Measurements from ENCODE around the gene TMEM164. TPM values are rescaled to one million over a fixed set of nuclear protein-coding genes. Genes with fewer than 3 reads are reported as not detected.

The TMEM164 gene
- polyA plus RNA-seq, 3 donors: 38.7 to 40.1 (median 38.9) TPM

DNA sequence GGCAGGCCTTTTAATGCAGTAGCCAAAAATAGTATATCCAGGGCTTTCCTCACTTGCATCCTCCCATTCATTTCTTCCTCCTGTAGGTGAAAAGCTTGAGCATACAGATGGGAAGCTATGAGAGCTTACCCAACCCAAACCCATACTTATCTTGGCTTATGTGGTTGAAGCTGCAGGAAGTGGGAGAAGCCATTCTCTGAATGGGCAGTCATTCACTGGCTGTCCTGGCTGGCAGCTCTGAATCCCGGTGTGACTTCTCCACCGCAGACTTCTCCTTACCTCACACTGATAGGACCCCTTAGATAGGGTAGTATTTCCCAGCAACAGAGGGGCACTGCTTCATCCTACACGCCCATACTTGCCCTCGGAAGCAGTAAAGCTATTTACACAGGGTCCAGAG lies 189.6 kb downstream of the TMEM164 start:
- no peak for DNase-seq

DNA sequence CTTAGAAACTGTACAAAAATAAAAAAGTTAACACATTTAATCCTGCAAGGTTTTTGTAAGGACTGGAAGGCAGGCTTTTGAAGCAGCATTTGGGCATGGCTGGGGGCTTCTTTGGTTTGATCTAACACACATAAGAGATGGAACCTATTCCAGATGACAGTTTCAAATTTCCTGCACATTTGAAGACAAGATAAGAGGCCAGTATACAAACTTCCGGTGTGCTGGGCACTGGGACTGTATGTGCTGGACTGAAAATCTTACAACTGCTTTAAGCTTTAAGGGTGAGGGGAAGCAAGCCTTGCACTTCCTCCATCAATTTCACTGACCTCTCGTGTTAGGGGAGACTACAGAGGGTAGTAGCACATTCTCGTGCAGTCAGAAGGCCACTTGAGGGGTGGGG lies 192.1 kb downstream of the TMEM164 start:
- no peak for DNase-seq

DNA sequence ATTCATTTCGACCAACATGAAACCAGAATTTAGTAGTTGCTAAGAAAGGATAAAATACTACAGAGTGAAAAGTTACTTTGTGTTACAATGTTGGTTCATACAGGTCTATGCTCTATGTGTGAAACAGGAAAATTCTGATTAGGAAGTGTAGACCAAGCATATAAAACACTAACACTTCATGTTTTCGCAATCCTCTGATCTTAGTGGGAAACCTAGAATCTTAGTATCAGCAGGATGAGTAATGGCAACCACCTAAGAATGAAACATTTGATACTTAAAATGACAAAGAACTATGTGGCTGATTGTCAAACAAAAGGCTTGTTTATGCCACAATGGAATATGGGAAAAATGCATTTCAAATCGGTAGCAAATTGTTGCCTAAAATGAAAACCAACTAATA lies 198.9 kb downstream of the TMEM164 start:
- DNase-seq: no peak

DNA sequence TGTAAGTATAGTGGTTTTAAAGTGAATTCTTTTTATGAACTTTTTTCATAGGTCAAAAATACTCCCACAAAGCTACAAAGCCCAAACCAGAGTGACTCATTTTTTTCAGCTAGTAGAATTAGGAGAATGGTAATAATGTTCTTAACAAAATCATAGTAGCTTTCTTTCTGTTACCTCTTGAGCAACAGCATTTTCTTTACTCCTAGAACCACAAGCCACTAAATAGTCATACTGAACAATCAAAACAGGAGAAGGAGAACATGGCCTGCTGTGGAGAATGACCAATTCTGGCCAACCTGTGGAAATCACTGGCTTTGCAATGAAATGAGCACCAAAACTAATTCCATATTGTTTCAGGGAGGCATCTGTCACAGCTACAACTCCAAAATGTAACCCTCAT lies 202.1 kb downstream of the TMEM164 start:
- no peak for DNase-seq

DNA sequence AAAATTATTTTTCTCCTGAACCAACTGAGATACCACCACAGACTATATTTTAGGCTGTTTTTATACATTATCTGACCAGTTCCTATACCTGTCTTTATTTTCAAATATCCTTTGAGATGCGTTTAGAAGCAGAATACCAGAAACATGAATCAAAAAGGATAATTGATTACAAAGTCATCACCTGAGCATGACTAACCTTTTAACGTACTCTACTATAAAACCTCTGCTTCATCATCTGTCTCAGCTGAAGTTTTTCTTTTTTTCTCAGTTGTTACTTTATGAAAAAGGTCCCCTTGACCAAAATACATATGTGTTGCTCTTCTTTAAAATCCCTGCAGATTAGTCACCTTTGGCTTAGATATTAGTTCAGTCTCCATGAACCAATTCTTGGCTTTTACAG lies 205.2 kb downstream of the TMEM164 start:
- no peak for DNase-seq

DNA sequence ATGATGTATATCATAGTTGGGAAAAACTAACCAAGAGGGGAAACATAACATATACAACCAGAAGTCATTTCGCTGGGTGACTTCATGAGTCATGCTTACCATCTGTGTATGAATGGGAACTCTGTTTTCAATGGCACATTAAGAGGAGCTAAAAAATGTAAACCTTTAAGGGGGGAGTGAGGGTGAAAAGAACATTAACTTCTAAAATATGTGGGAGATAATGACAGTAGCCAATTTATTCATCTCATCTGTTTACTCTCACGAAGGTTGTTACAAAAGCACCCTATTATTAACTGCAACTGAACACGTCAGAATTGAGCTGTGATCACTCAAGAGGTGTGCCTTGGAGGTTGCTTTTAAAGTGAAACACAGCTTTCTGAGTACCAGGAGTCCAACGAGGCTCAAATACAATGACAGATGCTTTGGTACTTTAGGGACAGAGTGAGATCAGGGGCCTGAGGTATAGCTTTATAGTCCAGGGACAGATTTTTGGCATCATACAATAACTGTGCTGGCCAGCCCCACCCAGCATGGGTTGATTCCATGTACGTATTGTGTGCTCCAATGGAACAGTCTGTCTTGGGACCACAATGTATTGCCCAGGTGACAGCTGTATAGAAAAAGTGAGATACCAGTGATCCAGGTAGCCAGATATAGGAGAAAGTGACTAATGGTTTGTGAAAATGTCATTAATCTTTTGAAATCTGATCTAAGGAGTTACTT lies 207.7 kb downstream of the TMEM164 start:
- no peak for DNase-seq

DNA sequence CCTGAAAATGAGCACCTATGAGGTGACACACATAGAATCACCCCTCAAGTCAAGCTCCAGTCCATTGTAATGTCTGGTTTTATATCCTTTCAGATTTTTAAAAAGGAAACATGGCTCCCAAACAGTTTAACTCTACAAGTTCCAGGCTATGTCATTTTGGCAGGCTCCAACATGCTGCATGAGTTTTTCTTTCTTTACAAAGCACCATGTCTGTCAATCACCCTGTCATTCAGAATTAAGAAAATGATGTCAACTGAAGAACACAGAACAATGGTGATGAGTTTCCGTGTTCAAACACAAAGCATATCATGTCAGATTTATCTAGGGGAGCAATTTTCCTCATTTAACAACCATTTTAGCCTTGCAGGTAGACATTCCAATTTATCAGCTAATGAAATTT lies 208.4 kb downstream of the TMEM164 start:
- no peak for DNase-seq

DNA sequence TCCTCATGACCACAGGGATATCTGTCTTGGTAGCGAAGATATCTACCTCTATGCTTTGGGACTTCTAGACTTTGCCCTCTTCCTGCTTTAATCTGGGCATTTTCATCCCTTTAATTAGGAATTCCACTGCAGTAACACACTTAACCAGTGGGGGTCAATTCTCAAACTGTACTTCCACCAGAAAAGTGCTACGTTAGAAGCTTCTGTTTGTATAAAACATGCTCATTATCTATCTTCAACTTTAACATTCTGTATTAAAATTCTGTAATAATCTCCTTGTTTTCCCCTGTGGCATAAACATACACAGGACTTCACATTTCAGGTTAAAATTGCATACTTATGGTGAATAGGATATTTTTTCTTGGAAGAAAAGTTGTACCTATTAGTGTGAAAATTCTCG lies 209.4 kb downstream of the TMEM164 start:
- no peak for DNase-seq

DNA sequence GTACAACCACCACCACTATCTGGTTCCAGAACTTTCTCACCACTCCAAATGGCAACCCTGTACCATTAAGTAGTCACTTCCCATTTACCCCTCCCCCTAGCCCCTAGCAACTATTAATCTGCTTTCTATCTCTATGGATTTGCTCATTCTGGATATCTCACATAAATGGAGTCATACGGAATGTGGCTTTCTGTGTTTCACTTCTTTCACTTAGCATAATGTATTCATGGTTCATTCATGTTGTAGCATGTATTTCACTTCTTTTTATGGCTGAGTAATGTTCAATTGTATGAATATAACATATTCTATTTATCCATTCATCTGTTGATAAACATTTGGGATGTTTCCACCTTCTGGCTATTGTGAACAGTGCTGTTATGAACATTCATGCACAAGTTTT lies 210.3 kb downstream of the TMEM164 start:
- DNase-seq: no peak

DNA sequence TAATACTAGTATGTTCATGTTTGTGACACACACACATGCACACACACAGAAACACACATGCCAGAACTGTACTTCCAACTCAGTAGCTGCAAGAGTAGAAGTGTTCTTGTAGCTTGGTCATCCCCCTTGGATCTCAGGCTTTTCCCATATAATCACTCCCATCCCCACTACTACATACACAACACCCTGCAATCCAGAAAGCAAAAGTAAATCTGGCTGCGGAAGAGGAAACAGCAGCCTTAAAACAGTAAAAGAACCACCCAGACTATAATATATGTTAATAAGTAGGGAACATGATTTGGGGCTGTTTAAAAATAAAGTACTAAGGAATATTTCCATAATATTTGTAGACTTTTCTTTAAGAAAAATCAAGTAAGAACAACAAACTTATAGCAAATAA lies 211.8 kb downstream of the TMEM164 start:
- no peak for DNase-seq

DNA sequence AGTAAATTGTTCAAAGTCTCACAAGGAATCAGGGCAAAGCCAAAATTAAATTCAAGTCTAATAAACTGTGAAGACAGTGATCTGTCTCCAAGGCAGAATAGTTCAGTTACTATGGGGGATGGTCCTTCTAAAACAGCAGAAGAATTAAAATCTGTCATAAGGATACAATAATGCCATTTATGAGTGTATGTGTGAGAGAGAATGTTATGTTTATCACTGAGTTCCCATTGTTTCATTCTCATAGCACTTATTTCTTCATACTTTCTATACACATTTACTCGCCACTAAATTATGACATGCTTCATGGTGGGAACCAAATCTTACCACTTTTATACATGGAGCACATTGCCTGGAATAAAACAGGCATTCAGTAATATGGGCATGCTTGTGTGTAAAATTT lies 212.5 kb downstream of the TMEM164 start:
- no peak for DNase-seq

DNA sequence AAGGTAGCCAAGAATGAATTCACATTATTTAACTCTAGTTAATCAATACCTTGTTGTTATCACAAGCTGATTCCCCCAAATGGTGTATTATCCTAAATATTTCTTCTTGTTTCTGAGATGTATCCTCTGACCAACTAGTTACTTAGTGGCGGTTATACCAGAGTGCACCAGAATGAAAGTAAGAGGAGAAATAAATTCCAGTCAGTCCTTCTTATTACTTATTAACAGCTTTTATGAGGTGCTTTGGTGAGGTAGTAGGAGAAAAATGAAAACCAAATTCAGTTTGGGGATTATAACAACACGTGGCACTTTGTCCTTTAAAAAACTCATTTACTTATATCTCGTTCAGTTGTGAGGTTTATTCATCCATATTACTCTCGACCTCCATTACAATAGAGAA lies 213.1 kb downstream of the TMEM164 start:
- DNase-seq: peak; percentile 8

DNA sequence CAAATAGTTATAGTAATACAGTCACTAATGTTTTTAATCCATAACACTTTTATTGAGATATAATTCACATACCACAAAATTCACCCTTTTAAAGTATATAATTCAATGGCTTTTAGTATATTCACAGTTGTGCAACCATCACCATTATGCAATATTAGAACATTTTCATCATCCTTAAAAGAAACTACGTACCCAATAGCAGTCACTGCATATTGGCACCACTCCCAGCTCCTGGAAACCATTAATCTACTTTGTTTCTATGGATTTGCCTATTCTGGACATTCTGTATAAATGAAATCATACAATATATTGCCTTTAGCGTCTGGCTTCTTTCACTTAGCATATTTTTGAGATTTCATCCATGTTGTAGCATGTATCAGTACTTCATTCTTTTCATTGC lies 215.7 kb downstream of the TMEM164 start:
- no peak for DNase-seq

DNA sequence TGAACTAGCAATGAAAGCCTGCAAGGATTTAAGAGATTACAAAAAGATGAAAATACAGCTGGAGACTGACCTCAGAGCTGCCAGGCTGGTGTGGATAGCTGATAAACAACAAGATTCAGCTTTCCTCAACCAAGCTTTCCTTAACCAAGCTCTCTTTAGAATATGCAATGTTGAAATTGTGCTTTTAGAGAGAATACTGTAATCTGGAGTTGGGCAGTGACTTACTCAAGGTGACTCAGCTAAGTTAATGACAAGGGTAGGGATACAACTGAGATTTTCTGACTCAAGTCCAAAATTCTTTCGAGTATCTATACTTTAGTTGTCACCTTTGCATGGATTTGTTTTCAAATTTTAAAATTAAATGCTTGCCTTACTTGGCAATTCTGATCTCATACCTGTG lies 217.0 kb downstream of the TMEM164 start:
- DNase-seq: no peak

DNA sequence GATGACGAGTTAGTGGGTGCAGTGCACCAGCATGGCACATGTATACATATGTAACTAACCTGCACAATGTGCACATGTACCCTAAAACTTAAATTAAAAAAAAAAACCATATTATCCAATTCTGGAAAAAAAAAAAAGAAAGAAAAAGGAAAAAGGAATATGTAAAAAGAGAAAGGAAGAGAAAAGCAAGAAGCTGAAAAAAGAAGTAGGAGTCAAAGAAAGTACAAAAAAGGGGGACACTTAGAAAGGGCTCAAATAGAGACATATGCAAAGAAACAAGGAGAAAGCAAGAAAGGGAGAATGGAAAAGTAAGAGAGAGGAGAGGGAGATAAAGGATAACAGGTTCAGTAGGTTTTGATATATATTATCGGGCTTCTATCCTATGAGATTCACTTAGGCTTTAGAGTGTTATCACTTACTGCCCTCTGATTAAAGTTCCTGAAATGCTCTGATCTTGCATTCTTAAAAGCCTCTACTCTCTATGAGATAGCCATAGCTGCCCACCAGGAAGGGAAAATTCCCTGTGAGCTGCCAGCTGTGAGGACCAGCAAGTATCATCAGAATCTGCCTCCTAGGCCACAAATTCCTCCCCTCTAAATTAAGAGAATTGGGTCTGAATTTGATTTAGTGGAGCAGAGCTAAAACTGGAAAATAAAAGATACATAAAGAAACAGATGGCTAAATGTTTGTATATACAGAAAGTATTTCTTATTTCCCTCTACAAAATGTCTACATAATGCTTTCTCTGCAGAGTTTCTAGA lies 219.8 kb downstream of the TMEM164 start:
- DNase-seq: no peak

DNA sequence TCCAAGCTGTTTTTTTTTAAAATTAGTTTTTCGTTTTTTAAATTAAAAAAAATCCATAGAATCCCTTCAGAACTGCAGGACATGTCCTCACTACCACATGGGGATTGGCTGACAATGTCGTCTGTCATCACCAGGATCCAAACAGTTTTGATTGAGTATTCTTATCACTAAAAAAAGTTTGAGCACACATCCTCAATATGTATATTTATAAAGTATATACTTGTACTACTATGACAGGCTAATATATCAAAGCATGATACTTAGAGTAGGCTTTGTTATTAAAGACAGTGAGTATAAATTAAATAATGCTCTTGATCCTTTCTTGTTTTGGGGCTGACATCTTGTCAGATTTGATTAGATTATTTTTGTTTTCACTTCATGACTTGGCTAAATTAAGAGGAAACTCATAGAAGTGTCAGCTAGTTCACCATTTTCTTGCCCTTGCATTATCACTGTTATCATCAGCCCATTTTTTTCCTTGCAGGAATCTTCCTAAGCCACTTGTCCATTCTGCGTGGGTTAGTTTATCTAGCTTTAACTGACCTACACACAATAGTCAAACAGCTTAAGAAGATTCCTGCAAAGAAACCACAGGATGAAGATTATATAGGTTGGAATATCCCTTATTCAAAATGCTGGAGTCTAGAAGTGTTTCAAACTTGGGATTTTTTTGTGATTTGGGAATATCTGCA lies 222.2 kb downstream of the TMEM164 start:
- DNase-seq: no peak

DNA sequence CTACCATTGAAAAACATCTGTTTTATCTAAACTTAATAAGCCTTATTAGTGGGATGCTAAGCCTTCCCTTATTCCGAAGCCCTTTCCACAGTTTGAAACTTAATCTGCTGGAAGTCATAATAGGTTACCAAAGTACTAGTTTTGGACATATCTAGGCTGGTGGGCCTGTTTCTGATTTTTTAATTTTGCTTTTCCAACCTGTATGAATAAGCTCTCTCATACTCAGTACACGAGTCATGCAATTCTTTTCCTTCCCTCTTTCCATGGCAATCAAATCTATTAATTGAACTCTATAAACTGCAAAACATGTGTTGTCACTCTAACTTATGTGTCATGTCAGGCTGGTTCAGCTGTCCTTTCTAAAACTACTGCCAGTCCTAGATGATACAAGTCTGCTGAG lies 224.0 kb downstream of the TMEM164 start:
- no peak for DNase-seq
